Activated naive CD4-positive, alpha-beta T cell treated with anti-CD3 and anti-CD28 coated beads, Interleukin-2, amount 50 U/mL, for 16 hours (primary cell): Measurements from ENCODE around the gene UBAC2.

ENCODE experiments used
- DNase-seq: peaks from one replicate; pipeline ENCODE4 v3.0.0-alpha.2; 2020

Gene UBAC2

DNA sequence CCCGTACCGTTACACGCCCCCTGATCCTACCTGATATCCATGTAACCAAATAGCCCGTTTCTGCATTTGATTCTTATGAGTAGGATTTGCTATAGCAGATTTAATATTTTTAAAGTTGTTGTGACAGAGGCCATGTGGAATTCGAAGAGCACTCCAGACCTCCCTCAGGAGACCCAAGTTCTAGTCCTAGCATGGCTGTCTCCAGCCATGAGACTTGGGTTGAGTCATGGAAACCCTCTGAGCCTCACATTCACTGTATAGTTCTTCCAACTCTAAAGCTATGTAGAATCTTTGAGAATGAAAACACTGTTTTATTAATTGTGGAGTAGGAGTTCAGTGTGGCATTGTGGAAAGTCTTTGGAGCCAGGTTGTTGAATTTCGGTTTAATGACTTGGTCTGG is 114.5 kb downstream of the UBAC2 start:
- no peak for DNase-seq

DNA sequence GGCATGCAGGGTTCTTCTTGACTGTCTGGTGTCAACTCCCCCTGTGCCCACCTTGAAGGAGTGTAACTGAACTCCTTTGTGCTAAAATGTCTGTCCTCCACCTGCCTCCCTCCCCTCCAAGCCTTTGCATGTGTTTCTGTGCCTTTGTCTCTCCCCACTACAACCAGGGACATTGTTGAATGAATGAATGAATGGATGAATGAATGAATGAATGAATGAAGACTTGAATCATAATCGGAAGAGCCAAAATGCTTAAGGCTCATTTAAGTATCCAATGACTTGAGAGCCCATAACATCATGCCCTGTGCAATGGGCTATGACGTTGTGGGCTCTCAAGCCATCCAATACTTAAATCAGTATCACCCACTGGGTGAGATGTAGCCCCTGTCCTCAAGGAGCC is 115.6 kb downstream of the UBAC2 start:
- no peak for DNase-seq

DNA sequence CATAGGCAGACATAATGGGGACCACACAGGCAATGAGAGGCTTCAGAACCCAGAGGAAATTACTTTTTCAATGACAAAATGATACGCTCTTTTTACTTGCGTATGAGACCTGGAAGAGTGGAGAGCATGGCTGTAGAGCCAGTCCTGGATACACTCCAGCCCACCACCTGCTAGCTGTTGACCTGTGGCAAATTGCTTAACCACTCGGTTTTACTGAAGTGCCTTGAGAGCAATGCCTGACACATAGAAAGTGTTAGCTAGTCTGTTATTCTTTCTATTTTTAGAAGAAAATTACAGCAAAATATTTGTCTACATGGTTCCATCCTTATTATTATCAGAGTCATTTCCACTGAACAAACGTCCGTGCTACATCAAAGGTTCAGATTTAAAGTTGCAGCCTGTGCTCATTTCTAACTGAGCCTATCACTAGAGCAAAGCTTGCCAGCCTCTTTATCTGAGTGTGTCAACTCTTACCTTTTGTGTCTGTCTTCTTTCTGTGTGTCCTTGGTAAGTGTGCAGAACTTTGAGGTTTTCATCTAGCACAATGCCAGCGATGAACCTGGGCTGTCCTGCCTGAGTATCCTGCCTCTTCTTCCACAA is 116.1 kb downstream of the UBAC2 start:
- DNase-seq = no peak

DNA sequence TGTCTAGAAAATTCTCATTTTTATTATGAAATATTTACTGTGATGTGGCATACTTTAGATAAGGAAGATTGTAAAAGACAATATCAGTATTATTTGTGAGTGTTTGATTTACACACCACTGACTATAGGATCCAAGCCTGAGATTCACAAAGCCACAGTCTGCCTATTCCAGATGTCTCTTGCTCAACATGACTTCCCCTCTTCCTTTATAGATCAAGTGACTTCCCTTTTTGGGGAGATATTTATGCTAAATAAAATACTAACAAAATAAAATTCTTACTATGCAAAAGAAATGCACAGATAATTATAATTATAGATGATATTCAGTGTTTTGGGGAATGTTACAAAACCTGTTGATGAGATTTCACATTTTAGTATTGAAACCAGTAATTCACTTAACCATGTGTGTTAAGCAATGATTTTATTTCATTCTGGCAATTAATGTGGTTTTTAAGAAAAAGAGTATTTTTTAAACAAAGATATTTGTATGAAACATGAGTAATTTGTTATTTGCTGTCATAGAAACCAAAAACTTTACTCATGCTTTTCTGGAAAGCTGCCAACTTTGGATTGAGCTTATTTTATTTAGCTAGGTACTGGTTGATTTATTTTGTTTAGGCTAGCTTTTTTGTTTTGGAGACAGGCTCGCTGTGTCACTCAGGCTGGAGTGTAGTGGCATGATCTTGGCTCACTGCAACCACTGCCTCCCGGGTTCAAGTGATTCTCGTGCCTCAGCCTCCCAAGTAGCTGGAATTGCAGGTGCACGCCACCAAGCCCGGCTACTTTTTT is 120.2 kb downstream of the UBAC2 start:
- DNase-seq = no peak

DNA sequence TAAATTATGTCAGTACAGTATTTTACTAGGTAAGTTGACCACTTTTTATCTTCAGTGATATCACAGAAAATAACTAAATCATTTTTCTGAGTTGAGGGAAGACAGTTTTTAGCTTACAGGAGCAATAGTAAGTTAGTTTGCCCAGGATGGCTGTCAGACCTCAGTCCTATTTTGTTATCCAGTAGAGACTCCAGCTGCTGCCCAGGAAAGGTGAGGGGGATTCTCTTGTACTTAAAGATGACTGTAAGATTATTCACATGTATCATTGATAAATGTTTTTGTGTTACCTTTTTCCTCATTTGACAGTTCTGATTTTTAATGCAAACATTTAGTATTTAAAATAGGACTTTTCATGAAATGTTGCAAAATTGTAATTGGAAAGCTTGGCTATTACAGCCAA is 121.1 kb downstream of the UBAC2 start:
- no peak for DNase-seq

DNA sequence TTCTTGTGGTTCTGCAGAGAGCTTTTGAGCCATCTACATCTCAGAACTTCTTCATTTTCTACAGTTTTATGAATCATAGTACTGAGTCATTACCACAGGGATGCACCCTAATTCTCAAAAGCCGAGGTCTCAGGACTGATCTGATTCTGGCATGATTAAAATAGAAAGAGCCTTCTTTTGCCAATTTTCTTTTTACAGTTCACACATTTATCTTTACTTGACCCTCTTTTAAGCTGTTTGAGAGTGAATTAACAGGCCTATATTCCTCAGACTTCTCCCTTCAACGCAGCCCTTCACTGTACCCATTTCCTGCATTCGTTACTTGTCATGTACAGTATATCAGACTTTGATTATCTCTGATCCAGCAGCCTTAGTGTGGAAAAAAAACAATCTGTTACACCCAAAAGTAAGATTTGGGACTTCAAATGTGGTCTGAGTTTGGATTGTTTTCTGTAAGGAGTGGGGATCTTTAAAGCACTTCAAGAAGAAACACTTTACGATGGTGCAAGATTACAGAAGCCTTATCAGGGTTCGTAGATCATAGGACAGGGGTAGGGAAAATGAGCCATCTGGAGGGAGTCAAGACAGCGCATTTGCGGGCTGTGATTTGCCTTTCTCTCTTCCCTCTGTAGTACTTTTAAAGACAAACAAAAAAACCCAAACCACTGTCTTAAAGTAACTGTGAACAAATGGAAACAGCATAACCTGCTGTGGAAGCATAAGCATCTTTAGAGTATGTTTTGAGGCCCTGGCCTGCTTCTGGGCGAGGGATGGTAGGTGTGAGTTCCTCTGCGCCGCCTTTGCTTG is 121.8 kb downstream of the UBAC2 start:
- no peak for DNase-seq

DNA sequence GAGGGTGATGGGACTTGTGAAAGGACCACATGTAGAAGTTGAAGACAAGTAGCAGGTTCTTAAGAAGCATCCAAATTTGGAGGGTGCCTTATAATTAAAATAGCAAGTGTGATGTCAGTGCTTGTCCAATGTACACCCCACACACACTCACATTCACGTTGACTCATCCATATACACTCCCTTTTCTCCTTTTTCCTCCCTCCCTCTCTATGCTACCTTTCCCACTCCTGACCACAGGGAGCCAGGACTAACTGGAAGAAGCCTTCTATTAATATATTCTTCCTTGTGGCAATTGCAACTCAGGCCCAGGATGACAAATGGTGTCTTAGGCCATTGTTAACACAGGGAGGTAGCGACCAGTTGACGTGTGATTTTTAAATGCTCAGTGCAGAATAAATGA is 122.8 kb downstream of the UBAC2 start:
- DNase-seq = no peak

DNA sequence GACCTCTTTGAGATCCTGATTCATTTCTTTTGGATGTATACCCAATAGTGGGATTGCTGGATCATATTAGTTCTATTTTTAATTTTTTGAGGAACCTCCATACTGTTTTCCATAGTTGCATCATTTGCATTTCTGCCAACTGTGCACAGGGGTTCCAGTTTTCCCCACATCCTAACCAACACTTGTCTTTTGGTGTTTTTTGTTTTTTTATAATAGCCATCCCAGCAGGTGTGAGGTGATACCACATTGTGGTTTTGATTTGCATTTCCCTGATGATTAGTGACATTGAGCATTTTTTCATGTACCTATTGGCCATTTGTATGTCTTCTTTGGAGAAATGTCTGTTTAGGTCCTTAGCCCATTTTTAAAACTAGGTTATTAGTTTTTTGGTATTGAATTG is 125.4 kb downstream of the UBAC2 start:
- no peak for DNase-seq

DNA sequence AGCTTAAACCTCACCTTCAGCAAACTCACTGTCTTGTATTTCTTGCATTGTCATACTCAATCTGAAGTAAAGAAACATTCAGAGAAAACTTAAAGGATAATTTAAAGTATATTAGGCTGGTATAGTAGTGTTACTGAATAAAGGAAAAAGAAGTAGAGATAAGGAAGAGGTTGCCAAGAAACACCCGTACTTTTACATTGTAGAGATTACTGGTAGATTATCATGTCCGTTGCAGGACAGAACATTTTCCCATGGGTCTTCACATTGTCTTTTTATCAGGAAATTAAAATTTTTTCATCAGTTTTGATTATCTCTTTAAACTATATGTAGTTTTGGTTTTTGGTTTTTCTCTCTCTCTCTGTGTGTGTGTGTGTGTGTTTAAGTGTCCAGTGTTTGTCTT is 126.5 kb downstream of the UBAC2 start:
- no peak for DNase-seq

DNA sequence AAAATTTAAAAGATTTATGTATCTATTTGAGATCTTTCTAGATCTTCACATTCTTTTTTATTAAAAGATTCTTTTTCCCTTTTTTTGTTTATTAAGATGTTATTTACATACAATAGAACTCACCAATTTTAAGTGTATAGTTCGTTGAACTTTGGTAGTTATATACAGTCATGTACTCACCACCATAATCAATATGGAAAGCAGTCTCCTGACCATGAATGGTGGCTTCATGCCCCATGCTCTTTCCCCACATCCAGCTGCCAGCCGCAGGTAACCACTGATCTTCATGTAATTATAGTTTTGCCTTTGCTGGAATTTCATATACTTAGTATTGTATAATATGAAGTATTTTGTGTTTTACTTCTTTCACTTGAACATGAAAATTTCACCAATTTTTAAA is 127.1 kb downstream of the UBAC2 start:
- no peak for DNase-seq

DNA sequence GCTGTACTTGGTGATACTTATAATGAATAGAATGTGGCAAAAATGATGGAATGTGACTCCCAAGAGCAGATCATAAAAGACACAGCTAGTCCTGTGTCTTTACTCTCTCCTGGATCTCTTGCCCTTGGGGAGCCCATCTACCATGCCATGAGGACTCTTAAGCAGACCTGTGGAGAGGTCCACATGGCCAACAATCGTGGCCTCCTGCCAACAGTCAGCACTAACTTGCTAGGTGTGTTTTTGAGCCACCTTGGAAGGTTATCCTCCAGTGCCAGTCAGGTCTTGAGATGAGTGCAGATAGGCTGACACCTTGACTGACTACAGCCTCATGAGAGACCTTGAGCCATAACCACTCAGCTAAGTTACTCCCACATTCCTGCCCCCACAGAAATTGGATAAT is 128.8 kb downstream of the UBAC2 start:
- DNase-seq = no peak

DNA sequence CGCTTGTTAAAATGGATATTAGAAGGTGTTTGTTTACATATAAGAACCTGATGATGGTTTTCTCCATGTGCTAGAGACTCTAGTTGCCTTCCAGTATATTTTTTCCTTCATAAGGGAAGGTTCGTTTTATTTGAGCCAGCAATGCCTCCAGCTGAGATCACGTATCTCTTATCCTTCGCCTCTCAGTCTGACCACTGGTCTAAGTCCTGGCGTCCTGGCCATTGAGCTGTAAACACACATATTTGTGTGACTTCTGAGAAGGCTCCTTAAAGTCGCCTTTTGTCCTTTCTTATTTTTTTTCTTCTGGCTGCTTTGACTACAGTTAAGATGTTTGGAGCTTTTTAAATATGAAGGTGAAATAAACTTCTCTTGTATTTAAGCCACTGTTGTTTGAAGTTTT is 130.3 kb downstream of the UBAC2 start:
- no peak for DNase-seq

DNA sequence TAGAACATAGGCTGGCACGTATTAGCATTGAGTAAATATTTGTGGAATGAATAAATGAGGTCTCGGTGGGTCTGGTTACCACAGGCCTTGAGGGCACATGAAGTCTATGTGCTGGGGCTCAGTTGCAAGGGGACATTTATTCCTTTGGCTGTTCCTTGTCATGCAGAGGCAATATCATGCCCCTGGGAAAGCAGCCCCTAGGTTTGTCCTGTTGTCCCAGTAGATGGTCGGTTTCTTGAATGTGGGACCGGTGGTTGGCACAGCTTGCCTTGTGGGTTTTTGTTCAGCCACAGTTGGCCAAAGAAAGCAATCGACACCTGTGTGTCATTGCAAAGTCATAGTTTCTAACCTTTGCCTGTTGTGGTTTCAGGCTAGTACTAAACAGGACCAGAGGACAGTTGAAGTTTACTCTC is 131.2 kb downstream of the UBAC2 start:
- no peak for DNase-seq

DNA sequence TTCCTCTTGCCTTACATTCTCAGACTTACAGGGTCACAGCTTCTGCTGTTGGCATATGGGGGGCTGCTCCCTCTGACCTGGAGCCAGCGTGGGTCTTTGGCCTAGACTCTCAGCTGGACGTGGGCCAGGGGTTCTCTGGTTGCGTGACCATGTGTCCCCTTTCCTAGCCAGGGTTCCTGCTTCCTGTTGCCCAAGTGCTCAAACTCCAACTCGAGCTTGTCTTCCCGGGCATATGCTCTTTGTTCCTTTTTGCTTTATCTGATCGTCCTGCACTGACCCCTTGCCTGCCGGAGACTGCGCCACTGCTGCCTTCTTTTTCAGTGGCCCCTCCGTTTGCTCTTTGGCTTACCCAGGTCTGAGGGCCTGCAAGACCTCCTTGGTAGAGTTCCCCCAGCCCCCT is 131.8 kb downstream of the UBAC2 start:
- no peak for DNase-seq

DNA sequence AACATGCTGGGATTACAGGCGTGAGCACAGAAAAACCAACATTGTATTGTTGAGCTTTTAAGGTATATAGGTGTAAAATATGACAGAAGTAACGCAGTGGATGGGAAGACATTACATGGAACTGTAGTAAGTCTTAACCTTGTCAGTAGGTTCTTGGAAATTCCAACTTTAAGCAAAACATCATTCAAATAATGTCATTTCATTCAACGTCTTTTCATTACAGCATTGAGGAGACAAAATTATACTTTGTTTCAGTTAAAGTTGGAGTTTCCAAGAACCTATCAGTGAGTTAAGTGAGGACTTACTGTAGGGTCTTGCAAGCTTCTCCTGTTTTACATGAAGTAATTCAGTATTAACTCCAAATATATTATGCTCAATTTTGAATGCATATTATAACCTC is 133.6 kb downstream of the UBAC2 start:
- no peak for DNase-seq

DNA sequence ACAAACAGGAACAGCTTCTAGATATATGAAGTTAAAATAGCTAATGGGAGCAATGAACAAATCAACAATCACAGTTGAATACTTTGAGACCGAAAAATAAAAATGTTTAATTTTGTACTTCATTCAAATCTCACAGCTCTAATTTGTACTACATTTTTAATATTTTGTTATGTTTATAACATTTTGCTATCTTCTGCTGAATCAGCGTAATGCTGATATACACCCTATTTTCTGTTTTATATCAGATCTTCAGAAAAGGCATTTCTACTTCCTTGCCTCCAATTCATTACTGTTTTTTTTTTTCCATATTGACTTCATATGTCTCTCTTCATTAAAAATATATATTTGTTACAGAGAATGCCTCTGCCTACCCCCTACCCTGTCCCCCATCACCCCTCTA is 134.4 kb downstream of the UBAC2 start:
- DNase-seq = no peak

DNA sequence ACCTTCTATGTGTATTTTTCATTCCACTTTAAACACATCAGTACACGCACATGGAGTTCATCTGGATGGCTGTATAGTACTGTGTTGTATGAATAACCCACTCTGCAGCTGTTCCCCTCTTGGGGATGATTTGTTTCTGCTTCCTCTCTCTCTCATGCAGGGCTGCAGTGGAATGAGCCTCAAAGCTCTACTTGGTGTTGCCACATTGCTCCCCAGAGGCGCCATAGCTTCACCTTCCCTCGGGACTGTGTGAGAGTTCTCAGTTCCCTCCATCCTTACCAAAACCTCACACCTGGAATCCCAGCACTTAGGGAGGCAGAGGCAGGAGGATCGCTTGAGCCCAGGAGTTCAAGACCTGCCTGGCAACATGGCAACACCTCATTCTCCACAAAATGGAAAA is 134.9 kb downstream of the UBAC2 start:
- DNase-seq = no peak

DNA sequence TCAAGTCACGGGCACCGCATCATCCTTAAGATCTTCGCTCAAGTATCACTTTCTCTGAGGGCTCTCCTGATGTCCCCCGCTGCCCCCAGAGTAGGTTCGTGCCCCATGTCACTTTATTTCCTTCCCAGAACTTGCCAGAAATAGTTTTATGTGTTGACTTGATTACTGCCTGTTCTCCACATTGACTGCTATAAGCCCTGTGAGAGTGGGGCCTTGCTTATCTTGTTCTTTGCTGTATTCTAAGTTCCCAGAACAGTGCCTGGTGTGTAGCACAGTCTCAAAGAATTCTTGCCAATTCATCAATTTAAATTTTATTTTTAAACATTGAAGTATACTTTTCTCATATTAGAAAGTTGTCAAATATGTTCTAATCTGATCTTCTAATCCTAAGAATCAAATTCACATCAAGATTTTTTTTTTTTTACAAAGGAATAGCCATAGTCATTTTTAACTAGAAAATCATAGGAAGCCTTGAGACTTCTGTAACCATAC is 138.6 kb downstream of the UBAC2 start:
- no peak for DNase-seq

DNA sequence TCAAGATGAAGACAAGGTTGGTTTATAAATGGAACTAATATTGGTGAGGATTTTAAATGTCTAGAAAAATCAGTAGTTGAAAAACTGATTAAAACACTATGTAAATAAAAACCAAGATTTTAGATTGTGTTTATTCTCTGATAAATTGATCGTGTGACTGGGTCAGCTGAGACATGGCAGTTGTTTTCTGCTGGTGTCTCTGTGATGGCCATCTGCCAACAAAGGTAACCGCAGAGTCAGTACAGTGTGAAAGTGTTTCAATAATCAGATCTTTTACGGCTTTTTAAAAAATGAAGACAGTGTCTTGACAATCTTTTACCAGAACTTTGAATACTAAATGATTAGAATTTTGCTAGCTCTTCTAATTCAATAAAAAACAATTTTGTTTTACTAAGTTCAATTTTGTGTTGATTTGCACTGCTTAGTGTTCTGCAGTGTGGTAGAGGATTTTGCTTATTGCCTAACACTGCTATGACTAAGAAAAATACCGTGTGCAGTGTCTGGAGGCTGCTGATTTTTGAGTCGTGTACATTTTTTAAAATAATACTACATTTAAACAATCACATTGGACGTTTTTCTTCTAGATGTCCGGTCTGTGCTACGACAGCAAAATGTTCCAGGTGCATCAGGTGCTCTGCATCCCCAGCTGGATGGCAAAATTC is 139.2 kb downstream of the UBAC2 start:
- no peak for DNase-seq

DNA sequence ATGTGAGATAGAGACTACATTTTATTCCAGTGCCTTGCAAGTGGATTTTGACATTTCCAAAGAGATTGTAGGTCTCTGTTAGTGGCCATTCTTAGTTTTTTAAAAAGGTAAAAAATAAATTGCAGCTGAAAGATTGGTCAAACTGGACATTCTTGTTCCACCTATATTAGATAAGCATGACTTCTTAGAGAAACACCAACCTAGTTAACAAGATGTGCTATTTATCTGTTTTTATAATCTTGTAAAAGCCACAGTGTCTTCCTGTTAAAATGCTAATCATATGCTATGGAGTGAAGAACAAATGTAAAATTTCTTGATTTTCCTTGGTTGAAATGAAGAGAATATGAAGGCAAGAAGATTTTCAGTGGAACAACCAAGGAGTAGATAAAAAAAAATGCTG is 140.0 kb downstream of the UBAC2 start:
- DNase-seq = no peak

DNA sequence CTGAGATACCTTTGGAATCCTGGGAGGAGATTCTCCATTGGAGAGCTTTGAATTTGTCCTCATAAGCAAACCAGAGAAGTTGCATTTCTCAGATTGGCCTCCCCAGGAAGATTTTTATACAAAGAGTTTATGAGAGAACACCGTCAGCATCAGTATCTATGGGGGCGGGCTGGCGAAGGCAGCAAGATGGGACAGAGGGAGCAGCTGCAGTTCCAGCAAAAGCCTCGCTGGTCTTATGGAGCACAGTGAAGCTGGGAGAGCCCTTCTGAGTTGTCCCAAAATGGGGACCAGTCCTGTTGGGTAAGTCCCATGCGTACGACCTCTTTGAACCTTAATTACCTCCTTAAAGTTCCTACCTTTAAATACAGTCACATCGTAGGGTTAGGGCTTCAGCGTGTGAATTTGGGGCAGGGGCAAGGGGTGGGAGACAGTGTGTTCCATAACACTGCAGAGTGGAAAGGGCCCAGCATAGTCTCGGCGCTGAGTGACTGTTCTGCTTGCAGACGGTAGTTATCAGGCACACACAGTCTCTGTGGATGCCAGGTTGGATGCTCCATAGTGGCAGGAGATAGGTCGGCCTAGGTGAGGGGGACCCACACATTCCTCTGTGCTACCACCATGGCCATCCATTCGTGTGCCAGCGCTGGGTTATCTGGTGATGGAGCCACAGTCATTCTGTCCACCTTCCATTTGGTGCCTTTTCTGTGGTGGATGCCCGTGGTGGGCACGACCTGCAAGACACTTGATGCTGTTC is 141.5 kb downstream of the UBAC2 start:
- DNase-seq = no peak

DNA sequence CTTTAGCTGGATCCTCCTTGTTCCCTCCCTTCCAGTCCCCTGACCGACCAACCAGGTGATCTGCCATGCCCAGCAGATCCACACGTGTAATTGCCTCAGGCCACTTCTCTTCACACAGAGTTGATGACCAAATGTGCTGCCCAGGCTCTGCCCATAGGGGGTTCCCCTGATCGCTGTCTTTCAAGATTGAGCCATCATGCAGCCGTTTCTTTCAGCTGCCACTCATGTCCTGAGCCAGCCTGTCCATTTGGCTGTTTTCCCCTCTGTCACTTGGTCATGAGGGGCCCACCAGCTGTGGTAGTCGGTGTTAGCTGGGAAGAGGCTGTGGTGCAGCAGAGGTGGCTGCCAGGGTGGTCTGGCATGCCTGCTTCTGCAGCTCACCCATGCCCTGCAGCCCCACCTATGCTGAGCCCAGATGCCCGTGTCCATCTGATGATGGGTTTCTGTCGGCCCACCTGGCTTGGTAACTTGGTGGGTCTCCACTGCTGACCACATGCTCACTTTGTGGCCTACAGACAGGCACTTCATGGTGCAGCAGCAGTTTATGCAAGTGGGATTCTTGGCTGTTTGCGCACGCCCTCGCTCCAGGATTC is 142.2 kb downstream of the UBAC2 start:
- DNase-seq = no peak
